22Rv1 (cell line): Measurements from ENCODE around the gene ARL8B.

Experiments used
- ZFX ChIP-seq: fragments of 450-650 bp; IDR thresholded peaks from 2 replicates; pipeline ENCODE4 v1.6.1; 2017; ENCODE audit warnings: antibody characterized with exemption, borderline replicate concordance
- TF ChIP-seq, protein P1 (sequence below): fragments of 450-650 bp; IDR thresholded peaks from 2 replicates; pipeline ENCODE4 v1.5.1; 2017; ENCODE audit warnings: mild to moderate bottlenecking

DNA sequence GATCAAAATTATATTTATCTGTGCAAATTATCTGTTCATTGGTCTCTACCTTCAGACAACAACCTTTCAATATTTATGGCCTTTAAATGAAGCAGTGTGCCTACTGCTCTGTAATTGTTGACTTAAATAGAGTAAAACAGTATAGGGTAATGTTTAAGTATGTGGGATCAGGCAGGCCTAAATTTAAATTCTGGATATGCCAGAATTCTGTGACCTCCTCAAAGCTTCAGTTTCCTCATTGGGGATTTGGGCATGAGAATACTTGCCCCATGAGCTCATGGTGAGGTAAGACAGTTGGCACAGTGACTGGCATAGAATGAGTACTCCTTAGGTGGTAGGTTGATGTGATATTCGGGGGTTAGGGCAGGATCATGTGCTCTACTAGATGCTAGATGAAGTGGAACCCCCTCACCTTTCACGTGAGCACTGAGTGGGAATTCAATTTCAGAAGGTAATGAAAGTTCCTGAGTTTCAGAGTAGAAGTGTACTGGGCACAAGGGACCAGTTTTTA is 14.9 kb downstream of the ARL8B start:
- TF ChIP-seq, protein P1, sequence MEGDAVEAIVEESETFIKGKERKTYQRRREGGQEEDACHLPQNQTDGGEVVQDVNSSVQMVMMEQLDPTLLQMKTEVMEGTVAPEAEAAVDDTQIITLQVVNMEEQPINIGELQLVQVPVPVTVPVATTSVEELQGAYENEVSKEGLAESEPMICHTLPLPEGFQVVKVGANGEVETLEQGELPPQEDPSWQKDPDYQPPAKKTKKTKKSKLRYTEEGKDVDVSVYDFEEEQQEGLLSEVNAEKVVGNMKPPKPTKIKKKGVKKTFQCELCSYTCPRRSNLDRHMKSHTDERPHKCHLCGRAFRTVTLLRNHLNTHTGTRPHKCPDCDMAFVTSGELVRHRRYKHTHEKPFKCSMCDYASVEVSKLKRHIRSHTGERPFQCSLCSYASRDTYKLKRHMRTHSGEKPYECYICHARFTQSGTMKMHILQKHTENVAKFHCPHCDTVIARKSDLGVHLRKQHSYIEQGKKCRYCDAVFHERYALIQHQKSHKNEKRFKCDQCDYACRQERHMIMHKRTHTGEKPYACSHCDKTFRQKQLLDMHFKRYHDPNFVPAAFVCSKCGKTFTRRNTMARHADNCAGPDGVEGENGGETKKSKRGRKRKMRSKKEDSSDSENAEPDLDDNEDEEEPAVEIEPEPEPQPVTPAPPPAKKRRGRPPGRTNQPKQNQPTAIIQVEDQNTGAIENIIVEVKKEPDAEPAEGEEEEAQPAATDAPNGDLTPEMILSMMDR = peak; percentile 35
- no peak for TF ChIP-seq ZFX
